ENCODE data around the gene NPIPA1. TPM values are rescaled to one million over a fixed set of nuclear protein-coding genes. Genes with fewer than 3 reads are reported as not detected.
"Not testable (repeated sequence)": the region's sequence is repeated elsewhere in the genome, so short reads cannot be mapped to it uniquely, and the experiment has no call there.

The NPIPA1 gene
- total and polyA plus RNA-seq, 2 experiments from 2014 or later, result 41.1 to 73.2 TPM

GRCh38 chr16:14909744-14910143 lies 27.5 kb upstream of the NPIPA1 start:
- WGBS, 2 experiments (ENCODE audit: low coverage in 1 of 2, low lambda C conversion rate in 2 of 2, missing lambda C conversion rate in 2 of 2), result 88 to 93% methylated on average over 2 of the region's 4 CpGs
- in situ Hi-C loops (cut with MboI); H4K20me1 ChIP-seq (ENCODE audit: insufficient read depth); H3K9ac ChIP-seq; H2AFZ ChIP-seq; H3K4me2 ChIP-seq (ENCODE audit: unreplicated experiment); H3K27ac ChIP-seq; H3K9me2 ChIP-seq (ENCODE audit: insufficient read depth); DNase-seq; H3K36me3 ChIP-seq (ENCODE audit: low read depth); H3K9me3 ChIP-seq (ENCODE audit: low read depth); H3K79me2 ChIP-seq (ENCODE audit: insufficient read depth); H3K27me3 ChIP-seq (replicated peaks; ENCODE audit: insufficient read depth); H3K4me1 ChIP-seq (ENCODE audit: insufficient read depth); H3F3A ChIP-seq (ENCODE audit: insufficient read depth); H3K4me3 ChIP-seq: not testable (repeated sequence)

- H3K79me2 ChIP-seq (ENCODE audit: insufficient read depth); H3K4me2 ChIP-seq (ENCODE audit: unreplicated experiment); H3K27me3 ChIP-seq (replicated peaks; ENCODE audit: insufficient read depth); H3K9me3 ChIP-seq (ENCODE audit: low read depth); H3K27ac ChIP-seq; H3K9ac ChIP-seq; H3K4me1 ChIP-seq (ENCODE audit: insufficient read depth); H3K9me2 ChIP-seq (ENCODE audit: insufficient read depth); DNase-seq; H3K36me3 ChIP-seq (ENCODE audit: low read depth); H3K4me3 ChIP-seq; in situ Hi-C loops (cut with MboI); H3F3A ChIP-seq (ENCODE audit: insufficient read depth); H2AFZ ChIP-seq; H4K20me1 ChIP-seq (ENCODE audit: insufficient read depth): not testable (repeated sequence)
- WGBS, 2 experiments (ENCODE audit: low coverage in 1 of 2, low lambda C conversion rate in 2 of 2, missing lambda C conversion rate in 2 of 2), result no CpG with 5 or more reads among the region's 85 CpGs
Measured at GRCh38 chr16:14910833-14911629, 26.2 kb upstream of the NPIPA1 start.

- H3K4me1 ChIP-seq (ENCODE audit: insufficient read depth); DNase-seq; H2AFZ ChIP-seq; H3K36me3 ChIP-seq (ENCODE audit: low read depth); H4K20me1 ChIP-seq (ENCODE audit: insufficient read depth); in situ Hi-C loops (cut with MboI); H3K27me3 ChIP-seq (replicated peaks; ENCODE audit: insufficient read depth); H3K9me2 ChIP-seq (ENCODE audit: insufficient read depth); H3F3A ChIP-seq (ENCODE audit: insufficient read depth); H3K9me3 ChIP-seq (ENCODE audit: low read depth): not testable (repeated sequence)
- peak overlapping the region; percentile 85 for H3K9ac ChIP-seq
- peak overlapping the region; percentile 72 for H3K4me3 ChIP-seq
- WGBS, 2 experiments (ENCODE audit: low coverage in 1 of 2, low lambda C conversion rate in 2 of 2, missing lambda C conversion rate in 2 of 2), result 1% methylated on average over 14 to 23 of the region's 33 CpGs
- H3K4me2 ChIP-seq (ENCODE audit: unreplicated experiment), result peak overlapping the region; percentile 45
- peak overlapping the region; percentile 72 for H3K27ac ChIP-seq
- peaks cover 10% of the 10 kb centered on the region for H3K79me2 ChIP-seq (ENCODE audit: insufficient read depth)
Measured at GRCh38 chr16:14911954-14912353, 25.3 kb upstream of the NPIPA1 start.

- H3K4me2 ChIP-seq (ENCODE audit: unreplicated experiment); H3K36me3 ChIP-seq (ENCODE audit: low read depth); in situ Hi-C loops (cut with MboI); H3K4me1 ChIP-seq (ENCODE audit: insufficient read depth); H3F3A ChIP-seq (ENCODE audit: insufficient read depth); H3K27me3 ChIP-seq (replicated peaks; ENCODE audit: insufficient read depth); DNase-seq; H2AFZ ChIP-seq; H3K9me2 ChIP-seq (ENCODE audit: insufficient read depth); H3K9me3 ChIP-seq (ENCODE audit: low read depth); H4K20me1 ChIP-seq (ENCODE audit: insufficient read depth): not testable (repeated sequence)
- H3K79me2 ChIP-seq (ENCODE audit: insufficient read depth), result peaks cover 10% of the 10 kb centered on the region
- WGBS, 2 experiments (ENCODE audit: low coverage in 1 of 2, low lambda C conversion rate in 2 of 2, missing lambda C conversion rate in 2 of 2), result no CpG with 5 or more reads among the region's 11 CpGs
- peak overlapping the region; percentile 57; the same call in 1 of the 2 replicates for H3K4me3 ChIP-seq
- peak overlapping the region; percentile 72 for H3K9ac ChIP-seq
- peak overlapping the region; percentile 57 for H3K27ac ChIP-seq
Measured at GRCh38 chr16:14912588-14912987, 24.7 kb upstream of the NPIPA1 start.

GRCh38 chr16:14918504-14918903 lies 18.7 kb upstream of the NPIPA1 start:
- H3K79me2 ChIP-seq (ENCODE audit: insufficient read depth); H3K9ac ChIP-seq; H4K20me1 ChIP-seq (ENCODE audit: insufficient read depth); H3K4me2 ChIP-seq (ENCODE audit: unreplicated experiment); in situ Hi-C loops (cut with MboI); H3K9me2 ChIP-seq (ENCODE audit: insufficient read depth); H3K9me3 ChIP-seq (ENCODE audit: low read depth); DNase-seq; H3K27me3 ChIP-seq (replicated peaks; ENCODE audit: insufficient read depth); H3F3A ChIP-seq (ENCODE audit: insufficient read depth); H3K4me1 ChIP-seq (ENCODE audit: insufficient read depth); H3K4me3 ChIP-seq; H3K27ac ChIP-seq; H3K36me3 ChIP-seq (ENCODE audit: low read depth); H2AFZ ChIP-seq: not testable (repeated sequence)
- WGBS, 2 experiments (ENCODE audit: low coverage in 1 of 2, low lambda C conversion rate in 2 of 2, missing lambda C conversion rate in 2 of 2), result 84% methylated on average over 13 of the region's 21 CpGs; no CpG with 5 or more reads in 1 of the 2 experiments

GRCh38 chr16:14919837-14920600 lies 17.2 kb upstream of the NPIPA1 start:
- H3F3A ChIP-seq (ENCODE audit: insufficient read depth); H3K9me2 ChIP-seq (ENCODE audit: insufficient read depth); H4K20me1 ChIP-seq (ENCODE audit: insufficient read depth); H3K4me1 ChIP-seq (ENCODE audit: insufficient read depth); H3K27ac ChIP-seq; in situ Hi-C loops (cut with MboI); H3K79me2 ChIP-seq (ENCODE audit: insufficient read depth); H3K27me3 ChIP-seq (replicated peaks; ENCODE audit: insufficient read depth); H3K4me2 ChIP-seq (ENCODE audit: unreplicated experiment); H2AFZ ChIP-seq; H3K36me3 ChIP-seq (ENCODE audit: low read depth); H3K4me3 ChIP-seq; H3K9me3 ChIP-seq (ENCODE audit: low read depth); H3K9ac ChIP-seq: not testable (repeated sequence)
- WGBS, 2 experiments (ENCODE audit: low coverage in 1 of 2, low lambda C conversion rate in 2 of 2, missing lambda C conversion rate in 2 of 2), result 68 to 69% methylated on average over 21 to 24 of the region's 41 CpGs
- peak; percentile 8 for DNase-seq

GRCh38 chr16:14922285-14922684 lies 15.0 kb upstream of the NPIPA1 start:
- H3K4me2 ChIP-seq (ENCODE audit: unreplicated experiment); H3K4me3 ChIP-seq; H3F3A ChIP-seq (ENCODE audit: insufficient read depth); H2AFZ ChIP-seq; H4K20me1 ChIP-seq (ENCODE audit: insufficient read depth); DNase-seq; H3K27me3 ChIP-seq (replicated peaks; ENCODE audit: insufficient read depth); H3K4me1 ChIP-seq (ENCODE audit: insufficient read depth); in situ Hi-C loops (cut with MboI); H3K36me3 ChIP-seq (ENCODE audit: low read depth); H3K9me2 ChIP-seq (ENCODE audit: insufficient read depth); H3K9ac ChIP-seq; H3K9me3 ChIP-seq (ENCODE audit: low read depth); H3K79me2 ChIP-seq (ENCODE audit: insufficient read depth); H3K27ac ChIP-seq: not testable (repeated sequence)
- WGBS, 2 experiments (ENCODE audit: low coverage in 1 of 2, low lambda C conversion rate in 2 of 2, missing lambda C conversion rate in 2 of 2), result 97 to 98% methylated on average over 10 to 12 of the region's 27 CpGs
